ENCODE data around the gene THSD7A.

GRCh38 chr7:11458736-11459483, 373.1 kb downstream of the THSD7A start:
- TF ChIP-seq CTCF (IDR thresholded peaks at IDR 0.05; ENCODE audit: low read depth, low read length) (no peak), EZH2phosphoT487 (IDR thresholded peaks at IDR 0.05; ENCODE audit: low read depth) (no peak)
